ENCODE results near the gene GDF15.

GRCh38 chr19:18426416-18426767 is 40.4 kb downstream of the GDF15 start:
- TF ChIP-seq CTCF (IDR thresholded peaks at IDR 0.05) (no peak), POLR2A (IDR thresholded peaks at IDR 0.05) (no peak), POLR2AphosphoS5 (IDR thresholded peaks at IDR 0.05) (no peak)
